Endothelial cell of umbilical vein (primary cell): Measurements from ENCODE around the gene DCLRE1A. TPM values are rescaled to one million over a fixed set of nuclear protein-coding genes. Genes with fewer than 3 reads are reported as not detected.

ENCODE experiments used
- Bru-seq: library from RNA; stranded (reverse); fragments of 400-500 nt; gene quantifications from one replicate; lab custom pipeline; 2021; lab: Mats Ljungman, UMichigan
- BruChase-seq, 2 experiments: library from RNA; stranded (reverse); fragments of 400-500 nt; gene quantifications; one replicate each; lab custom pipeline; 2021; lab: Mats Ljungman, UMichigan
- BruUV-seq: library from RNA; stranded (reverse); fragments of 400-500 nt; replicated peaks from 2 replicates; lab custom pipeline; 2021; lab: Mats Ljungman, UMichigan
- CTCF ChIA-PET: fragments of 300-600, 350-600 bp; sonication (Branson Sonifier 250); formaldehyde crosslinking; loops from one replicate; lab custom pipeline; 2021; ENCODE audit warnings: antibody characterized with exemption, inconsistent platforms; lab: Charles Lee
- POLR2A ChIA-PET: fragments of 300-600, 350-600 bp; sonication (Branson Sonifier 250); formaldehyde crosslinking; loops from one replicate; lab custom pipeline; 2021; ENCODE audit warnings: antibody characterized with exemption, inconsistent platforms; lab: Charles Lee
- DNase-seq: peaks from one replicate; pipeline ENCODE4 v3.0.0-alpha.2; 2011; ENCODE audit warnings: low read depth, low spot score
- FAIRE-seq: peaks from 2 replicates; lab custom pipeline; 2011; peaks lifted over from hg19 to GRCh38; lab: Jason Lieb, UNC
- H2AFZ ChIP-seq: 2 replicates; pipeline ENCODE4 v1.6.0; 2012; ENCODE audit warnings: low read depth, low read length, control low read depth, inconsistent platforms
- H3K27ac ChIP-seq: 2 replicates; pipeline ENCODE4 v1.5.1; 2011; ENCODE audit warnings: low read depth, mild to moderate bottlenecking, control low read depth, low read length, moderate library complexity; ENCODE audit not compliant: insufficient read depth
- H3K27me3 ChIP-seq, 2 experiments: 2 replicates each; pipeline versions ENCODE4 v1.6.0 to v1.6.1; 2011; ENCODE audit warnings: low read length in 2 of 2, mixed read lengths in 1 of 2; ENCODE audit not compliant: control insufficient read depth in 2 of 2, insufficient read depth in 2 of 2
- H3K36me3 ChIP-seq, 2 experiments: 2 replicates in 1 of 2; 3 replicates in 1 of 2; pipeline ENCODE4 v1.5.1; 2011; ENCODE audit warnings: low read length in 2 of 2, mild to moderate bottlenecking in 1 of 2, moderate library complexity in 1 of 2; ENCODE audit not compliant: control insufficient read depth in 2 of 2, insufficient read depth in 2 of 2; ENCODE audit errors: extremely low read depth in 1 of 2
- H3K4me1 ChIP-seq: 3 replicates; pipeline ENCODE4 v1.5.1; 2011; ENCODE audit warnings: mild to moderate bottlenecking, low read length; ENCODE audit not compliant: control insufficient read depth, insufficient read depth; ENCODE audit errors: extremely low read depth
- H3K4me2 ChIP-seq: 2 replicates; pipeline ENCODE4 v1.6.1; 2011; ENCODE audit warnings: low read length, control low read depth, mixed read lengths; ENCODE audit not compliant: insufficient read depth
- H3K4me3 ChIP-seq, 3 experiments: fragments of 200-600 bp in 1 of 3; sonication (generic), shearing (Covaris generic) in 1 of 3; replicated peaks in 1 of 3; 2 replicates each; pipeline ENCODE4 v1.5.1; 2011 to 2016; ENCODE audit warnings: control low read depth in 3 of 3, low read length in 3 of 3, mild to moderate bottlenecking in 2 of 3, inconsistent platforms in 1 of 3, low read depth in 1 of 3, moderate library complexity in 1 of 3; ENCODE audit not compliant: insufficient read depth in 1 of 3
- H3K79me2 ChIP-seq: 2 replicates; pipeline ENCODE4 v1.6.0; 2012; ENCODE audit warnings: low read length, inconsistent platforms; ENCODE audit not compliant: control insufficient read depth, insufficient read depth
- H3K9ac ChIP-seq: replicated peaks from 2 replicates; pipeline ENCODE3; 2011; ENCODE audit warnings: low read length, control low read depth; ENCODE audit not compliant: insufficient read depth; ENCODE audit errors: extremely low read depth
- H3K9me1 ChIP-seq: replicated peaks from 3 replicates; pipeline ENCODE4 v1.6.0; 2011; ENCODE audit warnings: mild to moderate bottlenecking, low read length; ENCODE audit not compliant: control insufficient read depth, insufficient read depth; ENCODE audit errors: extremely low read depth
- H3K9me3 ChIP-seq: replicated peaks from 2 replicates; pipeline ENCODE4 v1.5.1; 2012; ENCODE audit warnings: low read length, inconsistent platforms; ENCODE audit not compliant: control insufficient read depth, insufficient read depth
- H4K20me1 ChIP-seq: replicated peaks from 2 replicates; pipeline ENCODE3; 2011; ENCODE audit warnings: mild to moderate bottlenecking, low read length; ENCODE audit not compliant: control insufficient read depth, insufficient read depth; ENCODE audit errors: extremely low read depth
- EZH2 ChIP-seq: IDR thresholded peaks from 2 replicates; pipeline ENCODE4 v1.6.1; 2012; ENCODE audit warnings: borderline replicate concordance, low read depth, mild to moderate bottlenecking, moderate library complexity, low read length, inconsistent platforms; ENCODE audit not compliant: severe bottlenecking
- FOS ChIP-seq: IDR thresholded peaks from 2 replicates; pipeline ENCODE4 v1.6.1; 2011; ENCODE audit warnings: mild to moderate bottlenecking, low read length, moderate library complexity, borderline replicate concordance; ENCODE audit not compliant: insufficient read depth
- GATA2 ChIP-seq: IDR thresholded peaks from 2 replicates; pipeline ENCODE4 v1.7.0; 2011; ENCODE audit warnings: low read depth, mild to moderate bottlenecking, moderate library complexity, mixed read lengths, low read length; ENCODE audit not compliant: insufficient read length, insufficient read depth
- JUN ChIP-seq: IDR thresholded peaks from 2 replicates; pipeline ENCODE4 v1.6.1; 2011; ENCODE audit warnings: borderline replicate concordance, low read depth; ENCODE audit not compliant: insufficient read length, insufficient read depth
- MYC ChIP-seq: IDR thresholded peaks from one replicate; pipeline ENCODE4 v1.6.1; 2011; ENCODE audit warnings: mild to moderate bottlenecking, low read depth, low read length
- POLR2A ChIP-seq: IDR thresholded peaks from 2 replicates; pipeline ENCODE4 v1.6.1; 2012; ENCODE audit warnings: low read depth, mild to moderate bottlenecking, control low read depth, low read length
- POLR2AphosphoS5 ChIP-seq: IDR thresholded peaks from 2 replicates; pipeline ENCODE4 v1.6.1; 2012; ENCODE audit warnings: low read depth, mild to moderate bottlenecking, control low read depth, low read length, moderate library complexity; ENCODE audit not compliant: insufficient read depth
- dilution Hi-C: fragments of 300-500 bp; cut with MboI; formaldehyde crosslinking; loops from one replicate; pipeline ENCODE4 v1.15.0; 2019; ENCODE audit warnings: low sequenced_read_pairs; ENCODE audit not compliant: extremely low pct_ligation_motif_present
- intact Hi-C: fragments of 100-400 bp; cut with micrococcal nuclease; formaldehyde crosslinking; loops from one replicate; pipeline ENCODE4 v1.10.0; 2022
- long read RNA-seq: library from polyadenylated mRNA; stranded (forward); transcript quantifications from one replicate; pipeline ENCODE4 v2.0.0, GENCODE V29; 2021
- polyA minus RNA-seq, 3 experiments: library from RNA; depleted of rRNA, polyadenylated mRNA; stranded (reverse); fragments of >200 nt; gene quantifications; 1 replicate in 1 of 3; 2 replicates in 2 of 3; pipeline ENCODE4 v1.2.3, GENCODE V29; 2011
- polyA plus RNA-seq, 4 experiments: library from polyadenylated mRNA; depleted of rRNA in 3 of 4; stranded (reverse) in 3 of 4; unstranded in 1 of 4; fragments of >200 nt; gene quantifications; 2 replicates each; pipeline versions ENCODE4 v1.2.1 to v1.2.3, GENCODE V29; 2011 to 2012; ENCODE audit warnings: missing spikeins in 1 of 4
- total RNA-seq: library from RNA; stranded (reverse); gene quantifications from 2 replicates; pipeline ENCODE4 v1.2.3, GENCODE V29; 2021
- TF ChIP-seq, protein P1 (sequence below), 2 donors: IDR thresholded peaks; 1 replicate in 1 of 2; 2 replicates in 1 of 2; pipeline ENCODE4 v1.5.1; 2011; ENCODE audit warnings: low read length in 2 of 2, mild to moderate bottlenecking in 2 of 2, moderate library complexity in 2 of 2, control low read depth in 1 of 2, inconsistent platforms in 1 of 2, low read depth in 1 of 2; ENCODE audit not compliant: insufficient read depth in 1 of 2; ENCODE audit errors: extremely low read depth in 1 of 2
- TF ChIP-seq, protein P2 (sequence below): IDR thresholded peaks from 2 replicates; pipeline ENCODE4 v1.6.1; 2011; ENCODE audit not compliant: insufficient read depth, insufficient read length

DCLRE1A gene
- total RNA-seq, result 5.4 and 6.7 TPM in 2 replicates
- 2.9 and 3.6 TPM in 2 replicates for polyA plus RNA-seq
- 3.9 and 4.4 TPM in 2 replicates for polyA plus RNA-seq (2011; cell fraction: cytosol; rRNA removed)
- 3.6 and 4.6 TPM in 2 replicates for polyA plus RNA-seq (2011; cell fraction: nucleus; rRNA removed)
- 4.1 and 6.9 TPM in 2 replicates for polyA plus RNA-seq (2012)
- polyA minus RNA-seq, result 7.2 and 8.7 TPM in 2 replicates
- polyA minus RNA-seq (2011; cell fraction: cytosol; rRNA and poly(A)+ RNA removed), result 9.4 TPM
- polyA minus RNA-seq (2011; cell fraction: nucleus; rRNA and poly(A)+ RNA removed), result 3.1 and 4.7 TPM in 2 replicates
- percentile 62 among the genes with signal in this experiment for Bru-seq, nascent RNA
- percentile 51 among the genes with signal in this experiment for BruChase-seq, experiment 1, labeled RNA remaining after a 6-hour chase
- BruChase-seq, experiment 2, labeled RNA remaining after a 2-hour chase, result percentile 57 among the genes with signal in this experiment
- long read RNA-seq, full-length matches to known transcripts, result 9 of 11 reads
- long read RNA-seq, partial matches to known transcripts, result 0 of 11 reads
- long read RNA-seq, other reads (novel, unspliced or antisense), result 2 of 11 reads

DNA sequence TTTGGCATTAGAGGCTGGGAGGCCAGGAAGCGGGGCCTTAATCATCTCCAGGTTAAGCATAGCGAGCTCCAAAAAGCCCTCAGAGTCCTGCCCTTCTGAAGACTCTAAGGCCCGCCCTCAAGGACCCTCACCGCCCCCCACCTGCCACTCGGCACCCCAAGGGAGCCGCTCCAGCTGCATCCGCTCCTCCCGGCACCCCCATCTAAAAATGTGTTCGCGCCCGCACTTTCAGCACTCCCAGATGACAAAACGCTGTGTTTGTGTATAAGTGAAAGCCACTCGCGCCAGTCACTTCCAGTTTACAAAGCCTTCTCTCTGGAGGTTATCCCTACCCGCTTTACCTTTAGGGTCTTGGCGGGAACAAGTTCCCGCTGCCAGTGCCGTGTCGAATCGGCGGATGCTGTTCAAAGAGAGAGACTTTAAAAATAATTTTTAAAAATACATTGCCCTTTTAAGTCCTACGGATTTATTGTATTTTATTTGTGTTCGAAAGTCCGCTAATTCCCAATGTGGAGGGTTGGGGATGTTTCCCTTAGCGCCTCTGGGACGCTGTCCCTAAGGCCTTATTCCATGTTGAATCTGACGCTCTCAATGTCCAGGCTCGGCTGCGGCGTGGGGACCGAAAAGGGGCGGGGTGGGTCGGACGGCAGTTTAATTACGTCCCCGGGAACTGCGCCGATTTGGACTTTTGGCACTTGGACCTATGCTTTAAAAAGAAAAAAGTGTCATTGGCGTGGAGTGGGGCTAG lies at the start of gene DCLRE1A, which contains the start of gene NHLRC2:
TSS of gene DCLRE1A (minus strand) at position 70 of the 748 bp plus-strand sequence. CDS start 900 bp downstream, outside the sequence.
TSS of gene NHLRC2 (plus strand) at position 649 of the 748 bp plus-strand sequence. CDS start 212 bp downstream, outside the sequence.
- ChIA-PET POLR2A (no interaction called here), CTCF (no interaction called here)
- TF ChIP-seq POLR2AphosphoS5 (no peak), JUN (no peak), MYC (no peak), FOS (no peak), POLR2A (no peak), EZH2 (no peak), GATA2 (no peak)
- TF ChIP-seq, protein P1, sequence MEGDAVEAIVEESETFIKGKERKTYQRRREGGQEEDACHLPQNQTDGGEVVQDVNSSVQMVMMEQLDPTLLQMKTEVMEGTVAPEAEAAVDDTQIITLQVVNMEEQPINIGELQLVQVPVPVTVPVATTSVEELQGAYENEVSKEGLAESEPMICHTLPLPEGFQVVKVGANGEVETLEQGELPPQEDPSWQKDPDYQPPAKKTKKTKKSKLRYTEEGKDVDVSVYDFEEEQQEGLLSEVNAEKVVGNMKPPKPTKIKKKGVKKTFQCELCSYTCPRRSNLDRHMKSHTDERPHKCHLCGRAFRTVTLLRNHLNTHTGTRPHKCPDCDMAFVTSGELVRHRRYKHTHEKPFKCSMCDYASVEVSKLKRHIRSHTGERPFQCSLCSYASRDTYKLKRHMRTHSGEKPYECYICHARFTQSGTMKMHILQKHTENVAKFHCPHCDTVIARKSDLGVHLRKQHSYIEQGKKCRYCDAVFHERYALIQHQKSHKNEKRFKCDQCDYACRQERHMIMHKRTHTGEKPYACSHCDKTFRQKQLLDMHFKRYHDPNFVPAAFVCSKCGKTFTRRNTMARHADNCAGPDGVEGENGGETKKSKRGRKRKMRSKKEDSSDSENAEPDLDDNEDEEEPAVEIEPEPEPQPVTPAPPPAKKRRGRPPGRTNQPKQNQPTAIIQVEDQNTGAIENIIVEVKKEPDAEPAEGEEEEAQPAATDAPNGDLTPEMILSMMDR (IDR thresholded peaks at IDR 0.05; ENCODE audit: extremely low read depth in 1 of 2, insufficient read depth in 1 of 2, low read depth in 1 of 2, low read length in 2 of 2), result no peak
- TF ChIP-seq, protein P2, sequence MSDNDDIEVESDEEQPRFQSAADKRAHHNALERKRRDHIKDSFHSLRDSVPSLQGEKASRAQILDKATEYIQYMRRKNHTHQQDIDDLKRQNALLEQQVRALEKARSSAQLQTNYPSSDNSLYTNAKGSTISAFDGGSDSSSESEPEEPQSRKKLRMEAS, result no peak
- H4K20me1 ChIP-seq, result no peaks in the 10 kb centered on the region
- no peaks in the 10 kb centered on the region for H3K27me3 ChIP-seq
- no peak for FAIRE-seq
- H3K4me1 ChIP-seq, result peaks cover 43% of the 10 kb centered on the region
- peak within 1 kb of the TSS; percentile 96 for H3K27ac ChIP-seq
- H3K79me2 ChIP-seq, result peaks cover 37% of the 10 kb centered on the region
- peaks cover 0 to 2% of the 10 kb centered on the region in 2 experiments for H3K36me3 ChIP-seq
- dilution Hi-C loops, result no loop called here
- peak within 1 kb of the TSS; percentile 90 for H2AFZ ChIP-seq
- peak within 1 kb of the TSS; percentile 98 for H3K9ac ChIP-seq
- intact Hi-C loops, result loop anchor here (1.0 to 2.0 kb wide), 4 partner anchors 77 to 247 kb away; partner anchors contain the start of gene ADRB1
- no peaks in the 10 kb centered on the region for H3K9me3 ChIP-seq
- no TSS peak for BruUV-seq
- H3K4me2 ChIP-seq, result peak within 1 kb of the TSS; percentile 96
- no peaks in the 10 kb centered on the region for H3K9me1 ChIP-seq
- peak within 1 kb of the TSS; percentile 87 to 99 (median 87) for H3K4me3 ChIP-seq
- peak; percentile 84 for DNase-seq
